Measurements from ENCODE around the gene MAST3. TPM values are rescaled to one million over a fixed set of nuclear protein-coding genes. Genes with fewer than 3 reads are reported as not detected.

The MAST3 gene
- total and polyA plus RNA-seq, 7 experiments from 2014 or later, result 10.2 to 58.7 (median 37.4) TPM

GRCh38 chr19:18191640-18192062 is 94.1 kb downstream of the MAST3 start:
- intact Hi-C loops (cut with micrococcal nuclease), result loop anchor here (1.0 to 2.0 kb wide), 12 partner anchors 13 to 219 kb away; partner anchors contain the start of genes RAB3A (in 2 of the 2), IFI30 (in 1 of the 2) and PIK3R2 (in 1 of the 2)
- Histone ChIP-seq H3K9me3 (ENCODE audit: control insufficient read depth in 2 of 3, low read length in 3 of 3) (no peaks in the 10 kb centered on the region), H3K27ac (ENCODE audit: low read depth, low read length) (peak overlapping the region; percentile 72), H3K4me1 (ENCODE audit: control insufficient read depth in 2 of 2, insufficient read depth in 2 of 2, low read length in 2 of 2) (peaks cover 9 to 12% of the 10 kb centered on the region in 2 donors), H3K36me3 (ENCODE audit: control insufficient read depth in 2 of 3, insufficient read depth in 3 of 3, low read length in 3 of 3) (peaks cover 0 to 10% (median 5%) of the 10 kb centered on the region in 3 experiments), H3K27me3 (ENCODE audit: control insufficient read depth in 2 of 2, insufficient read depth in 2 of 2, low read length in 2 of 2) (no peaks in the 10 kb centered on the region), H3K4me3 (ENCODE audit: low read length) (peak overlapping the region; percentile 73)
- H3K27me3 Mint-ChIP-seq, result peaks cover 0 to 4% (median 0%) of the 10 kb centered on the region in 5 donors
- no peak for DNase-seq
- peak overlapping the region; percentile 88 to 99 (median 92) for H3K4me3 Mint-ChIP-seq
- peaks cover 0 to 4% (median 0%) of the 10 kb centered on the region in 5 donors for H3K36me3 Mint-ChIP-seq
- ChIA-PET POLR2A (interaction anchor here (0.6 to 3.8 kb wide), 13 partner anchors 12 to 190 kb away, joined by 3 to 50 read pairs (median 4); partner anchors contain the start of genes ARRDC2, IFI30, JUND and RAB3A), CTCF (interaction anchor here (0.6 to 3.9 kb wide), 13 partner anchors 16 to 632 kb away, joined by 3 to 38 read pairs (median 4); no protein-coding TSS in a partner anchor)
- peak overlapping the region; percentile 80 to 99 (median 93) for H3K27ac Mint-ChIP-seq
- peaks cover 0 to 4% (median 0%) of the 10 kb centered on the region in 11 donors for H3K9me3 Mint-ChIP-seq
- ATAC-seq, result no peak
- peaks cover 11 to 29% (median 21%) of the 10 kb centered on the region in 7 donors for H3K4me1 Mint-ChIP-seq

DNA sequence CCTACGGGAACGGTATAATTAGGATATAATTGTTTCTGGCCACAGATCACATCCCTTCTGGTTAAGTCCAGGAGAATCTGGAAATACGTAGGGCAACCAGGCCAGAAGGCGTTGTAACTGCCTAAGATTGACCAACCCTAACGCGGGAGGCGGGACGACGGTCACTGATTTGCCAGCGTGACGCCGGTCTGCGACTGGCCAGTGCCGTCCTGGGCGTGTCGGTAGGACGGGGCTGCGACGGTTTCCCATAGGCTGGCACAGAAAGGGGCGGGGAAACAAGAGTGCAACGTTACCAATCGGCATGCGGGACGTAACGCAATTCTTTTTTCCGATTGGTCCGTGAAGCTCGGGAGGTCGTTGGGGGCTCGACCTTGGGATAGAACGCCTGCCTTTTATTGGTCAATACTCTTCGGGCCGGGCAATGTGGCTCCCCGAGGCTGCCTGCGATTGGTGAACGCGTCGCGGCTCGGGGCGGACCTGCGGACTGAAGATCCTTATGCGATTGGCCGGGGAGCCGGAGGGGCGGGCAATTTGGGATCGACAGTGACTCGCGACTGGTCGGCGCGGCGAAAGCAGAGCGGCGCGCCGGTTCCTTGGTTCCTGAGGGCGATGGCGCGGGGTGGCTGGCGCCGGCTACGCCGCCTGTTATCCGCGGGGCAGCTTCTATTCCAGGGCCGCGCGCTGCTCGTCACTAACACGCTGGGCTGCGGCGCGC is 95.3 kb downstream of the MAST3 start, which contains the start of gene MPV17L2:
Gene MPV17L2, plus strand, starts transcription at position 546 of the 715 bp plus-strand sequence. Its CDS starts 64 bp downstream, at position 610.
- H3K9me3 Mint-ChIP-seq, result peaks cover 0 to 4% (median 0%) of the 10 kb centered on the region in 11 donors
- ATAC-seq, result peak; percentile 92
- Histone ChIP-seq H3K4me3 (ENCODE audit: low read length) (peak within 1 kb of the TSS; percentile 78), H3K9me3 (ENCODE audit: control insufficient read depth in 2 of 3, low read length in 3 of 3) (no peaks in the 10 kb centered on the region), H3K4me1 (ENCODE audit: control insufficient read depth in 2 of 2, insufficient read depth in 2 of 2, low read length in 2 of 2) (peaks cover 9 to 12% of the 10 kb centered on the region in 2 donors), H3K27me3 (ENCODE audit: control insufficient read depth in 2 of 2, insufficient read depth in 2 of 2, low read length in 2 of 2) (no peaks in the 10 kb centered on the region), H3K36me3 (ENCODE audit: control insufficient read depth in 2 of 3, insufficient read depth in 3 of 3, low read length in 3 of 3) (peaks cover 0 to 17% (median 5%) of the 10 kb centered on the region in 3 experiments), H3K27ac (ENCODE audit: low read depth, low read length) (peak within 1 kb of the TSS; percentile 76)
- peak within 1 kb of the TSS; percentile 80 to 99 (median 93) for H3K27ac Mint-ChIP-seq
- H3K4me3 Mint-ChIP-seq, result peak within 1 kb of the TSS; percentile 88 to 99 (median 92)
- peaks cover 11 to 29% (median 21%) of the 10 kb centered on the region in 7 donors for H3K4me1 Mint-ChIP-seq
- peak; percentile 90 to 100 (median 99) for DNase-seq
- ChIA-PET POLR2A (interaction anchor here (0.5 to 3.8 kb wide), 19 partner anchors 11 to 208 kb away, joined by 3 to 50 read pairs (median 4); partner anchors contain the start of genes ARRDC2, IFI30, JUND and RAB3A), CTCF (interaction anchor here (0.6 to 3.9 kb wide), 7 partner anchors 17 to 338 kb away, joined by 3 to 38 read pairs (median 4); no protein-coding TSS in a partner anchor)
- peaks cover 0 to 4% (median 0%) of the 10 kb centered on the region in 5 donors for H3K36me3 Mint-ChIP-seq
- peaks cover 0 to 4% (median 0%) of the 10 kb centered on the region in 5 donors for H3K27me3 Mint-ChIP-seq
- intact Hi-C loops (cut with micrococcal nuclease), result loop anchor here (1.0 to 2.0 kb wide), 16 partner anchors 11 to 364 kb away; partner anchors contain the start of genes RAB3A (in 2 of the 2), IFI30 (in 1 of the 2), KXD1 (in 1 of the 2) and LSM4 (in 1 of the 2)

GRCh38 chr19:18193388-18194180 is 96.0 kb downstream of the MAST3 start:
- intact Hi-C loops (cut with micrococcal nuclease), result loop anchor here (1.0 to 2.0 kb wide), 5 partner anchors 31 to 364 kb away; partner anchors contain the start of genes KXD1 (in 1 of the 2), LSM4 (in 1 of the 2) and PIK3R2 (in 1 of the 2)
- ATAC-seq, result no peak
- Histone ChIP-seq H3K4me3 (ENCODE audit: low read length) (peak overlapping the region; percentile 78), H3K4me1 (ENCODE audit: control insufficient read depth in 2 of 2, insufficient read depth in 2 of 2, low read length in 2 of 2) (peaks cover 9 to 12% of the 10 kb centered on the region in 2 donors), H3K27me3 (ENCODE audit: control insufficient read depth in 2 of 2, insufficient read depth in 2 of 2, low read length in 2 of 2) (no peaks in the 10 kb centered on the region), H3K27ac (ENCODE audit: low read depth, low read length) (peak overlapping the region; percentile 76), H3K9me3 (ENCODE audit: control insufficient read depth in 2 of 3, low read length in 3 of 3) (no peaks in the 10 kb centered on the region), H3K36me3 (ENCODE audit: control insufficient read depth in 2 of 3, insufficient read depth in 3 of 3, low read length in 3 of 3) (peaks cover 0 to 25% (median 11%) of the 10 kb centered on the region in 3 experiments)
- no peak for DNase-seq
- Mint-ChIP-seq H3K9me3 (peaks cover 0 to 4% (median 0%) of the 10 kb centered on the region in 11 donors), H3K36me3 (peaks cover 0 to 12% (median 7%) of the 10 kb centered on the region in 5 donors), H3K4me3 (peak overlapping the region; percentile 88 to 99 (median 92)), H3K4me1 (peaks cover 11 to 29% (median 26%) of the 10 kb centered on the region in 7 donors), H3K27ac (peak overlapping the region; percentile 80 to 99 (median 93)), H3K27me3 (peaks cover 0 to 4% (median 0%) of the 10 kb centered on the region in 5 donors)
- POLR2A ChIA-PET, result interaction anchor here (0.5 to 3.8 kb wide), 14 partner anchors 10 to 207 kb away, joined by 3 to 50 read pairs (median 3); partner anchors contain the start of genes IFI30, JUND and RAB3A
- CTCF ChIA-PET, result interaction anchor here (0.6 to 3.9 kb wide), 3 partner anchors 30 to 339 kb away, joined by 3 to 38 read pairs (median 3); no protein-coding TSS in a partner anchor

DNA sequence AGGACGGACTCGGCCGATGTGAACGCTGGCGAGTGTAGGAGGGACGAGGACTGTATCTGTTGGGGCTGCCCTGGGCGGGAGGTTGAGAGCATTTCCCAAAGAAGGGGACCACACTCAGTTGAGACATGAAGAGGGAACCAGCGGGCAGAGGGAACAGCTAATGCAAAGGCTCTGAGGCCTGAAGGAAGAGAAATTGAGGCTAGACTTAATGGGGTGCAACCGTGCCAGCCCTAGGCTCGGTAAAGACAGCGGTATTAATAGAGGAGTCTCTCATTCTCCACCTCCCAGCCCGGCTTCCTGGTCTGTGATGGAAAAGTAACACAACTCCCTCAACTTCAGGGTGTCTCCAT is 96.6 kb downstream of the MAST3 start:
- H3K36me3 Mint-ChIP-seq, result peaks cover 0 to 15% (median 8%) of the 10 kb centered on the region in 5 donors
- ATAC-seq, result no peak
- peaks cover 11 to 29% (median 26%) of the 10 kb centered on the region in 7 donors for H3K4me1 Mint-ChIP-seq
- Histone ChIP-seq H3K9me3 (ENCODE audit: control insufficient read depth in 2 of 3, low read length in 3 of 3) (no peaks in the 10 kb centered on the region), H3K4me1 (ENCODE audit: control insufficient read depth in 2 of 2, insufficient read depth in 2 of 2, low read length in 2 of 2) (peaks cover 9 to 12% of the 10 kb centered on the region in 2 donors), H3K27me3 (ENCODE audit: control insufficient read depth in 2 of 2, insufficient read depth in 2 of 2, low read length in 2 of 2) (no peaks in the 10 kb centered on the region), H3K27ac (ENCODE audit: low read depth, low read length) (peak overlapping the region; percentile 76), H3K36me3 (ENCODE audit: control insufficient read depth in 2 of 3, insufficient read depth in 3 of 3, low read length in 3 of 3) (peaks cover 0 to 30% (median 11%) of the 10 kb centered on the region in 3 experiments), H3K4me3 (ENCODE audit: low read length) (peak overlapping the region; percentile 78)
- peaks cover 0 to 4% (median 0%) of the 10 kb centered on the region in 11 donors for H3K9me3 Mint-ChIP-seq
- intact Hi-C loops (cut with micrococcal nuclease), result no loop called here
- POLR2A ChIA-PET, result interaction anchor here (0.6 to 3.8 kb wide), 5 partner anchors 10 to 183 kb away, joined by 3 to 50 read pairs (median 4); partner anchors contain the start of genes JUND and RAB3A
- H3K27ac Mint-ChIP-seq, result peak overlapping the region in 8 of 9 donors; percentile 21 to 98 (median 64)
- no peak for DNase-seq
- H3K4me3 Mint-ChIP-seq, result peak overlapping the region; percentile 88 to 99 (median 92)
- H3K27me3 Mint-ChIP-seq, result peaks cover 0 to 4% (median 0%) of the 10 kb centered on the region in 5 donors
- CTCF ChIA-PET, result interaction anchor here (3.9 kb wide), 1 partner anchor 57 kb away, joined by 38 read pairs; no protein-coding TSS in a partner anchor

GRCh38 chr19:18194554-18195238 is 97.1 kb downstream of the MAST3 start:
- Histone ChIP-seq H3K4me3 (ENCODE audit: low read length) (peak overlapping the region; percentile 78), H3K9me3 (ENCODE audit: control insufficient read depth in 2 of 3, low read length in 3 of 3) (no peaks in the 10 kb centered on the region), H3K27ac (ENCODE audit: low read depth, low read length) (peak overlapping the region; percentile 76), H3K4me1 (ENCODE audit: control insufficient read depth in 2 of 2, insufficient read depth in 2 of 2, low read length in 2 of 2) (peaks cover 9 to 12% of the 10 kb centered on the region in 2 donors), H3K27me3 (ENCODE audit: control insufficient read depth in 2 of 2, insufficient read depth in 2 of 2, low read length in 2 of 2) (no peaks in the 10 kb centered on the region), H3K36me3 (ENCODE audit: control insufficient read depth in 2 of 3, insufficient read depth in 3 of 3, low read length in 3 of 3) (peaks cover 0 to 36% (median 11%) of the 10 kb centered on the region in 3 experiments)
- intact Hi-C loops (cut with micrococcal nuclease), result no loop called here
- Mint-ChIP-seq H3K9me3 (peaks cover 0 to 4% (median 0%) of the 10 kb centered on the region in 11 donors), H3K4me1 (peaks cover 11 to 29% (median 26%) of the 10 kb centered on the region in 7 donors), H3K4me3 (peak overlapping the region; percentile 88 to 99 (median 92)), H3K36me3 (peaks cover 0 to 15% (median 8%) of the 10 kb centered on the region in 5 donors), H3K27ac (peak overlapping the region in 7 of 9 donors; percentile 48 to 98 (median 73)), H3K27me3 (peaks cover 0 to 4% (median 0%) of the 10 kb centered on the region in 5 donors)
- DNase-seq, result peak in 7 of 9 donors; percentile 19 to 52 (median 36)
- POLR2A ChIA-PET, result interaction anchor here (1.1 to 3.8 kb wide), 3 partner anchors 86 to 134 kb away, joined by 3 to 36 read pairs (median 6); partner anchors contain the start of gene JUND
- CTCF ChIA-PET, result interaction anchor here (0.6 kb wide), 2 partner anchors 20 to 69 kb away, joined by 3 read pairs; no protein-coding TSS in a partner anchor
- ATAC-seq, result no peak
